Measurements from ENCODE around the gene PCMT1.

PCMT1 gene

DNA sequence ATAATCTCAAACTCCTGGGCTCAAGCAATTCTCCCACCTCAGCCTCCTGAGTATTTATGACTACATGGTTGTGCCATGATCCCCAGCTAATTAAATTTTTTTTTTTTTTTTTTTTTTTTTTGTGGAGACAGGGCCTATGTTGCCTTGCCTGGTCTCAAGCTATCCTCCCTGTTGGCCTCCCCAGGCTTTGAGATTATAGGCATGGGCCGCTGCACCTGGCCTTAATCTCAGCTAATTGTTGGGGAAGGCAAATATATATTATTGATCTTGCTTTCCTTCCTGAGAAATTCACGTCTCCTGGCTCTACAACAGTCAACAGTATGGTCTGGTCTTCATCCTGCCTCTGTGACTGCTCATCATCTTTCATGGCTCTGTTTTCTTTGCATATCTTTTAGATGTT lies 20.1 kb downstream of the PCMT1 start:
- TF ChIP-seq CTCF (IDR thresholded peaks at IDR 0.05; ENCODE audit: insufficient read depth, low read length, missing control alignments), result no peak
- POLR2A ChIA-PET, result no interaction called here
- H3K4me3 ChIP-seq (ENCODE audit: low read depth, low read length), result no peak overlapping the region
- CTCF ChIA-PET, result no interaction called here
- DNase-seq (ENCODE audit: low read depth, low spot score), result no peak

GRCh38 chr6:149771185-149771584 lies 21.6 kb downstream of the PCMT1 start:
- no peak for TF ChIP-seq CTCF (IDR thresholded peaks at IDR 0.05; ENCODE audit: insufficient read depth, low read length, missing control alignments)
- H3K4me3 ChIP-seq (ENCODE audit: low read depth, low read length), result no peak overlapping the region
- no peak for DNase-seq (ENCODE audit: low read depth, low spot score)
- POLR2A ChIA-PET, result no interaction called here
- CTCF ChIA-PET, result interaction anchor here (1.7 kb wide), 1 partner anchor 30 kb away, joined by 3 read pairs; no protein-coding TSS in a partner anchor

DNA sequence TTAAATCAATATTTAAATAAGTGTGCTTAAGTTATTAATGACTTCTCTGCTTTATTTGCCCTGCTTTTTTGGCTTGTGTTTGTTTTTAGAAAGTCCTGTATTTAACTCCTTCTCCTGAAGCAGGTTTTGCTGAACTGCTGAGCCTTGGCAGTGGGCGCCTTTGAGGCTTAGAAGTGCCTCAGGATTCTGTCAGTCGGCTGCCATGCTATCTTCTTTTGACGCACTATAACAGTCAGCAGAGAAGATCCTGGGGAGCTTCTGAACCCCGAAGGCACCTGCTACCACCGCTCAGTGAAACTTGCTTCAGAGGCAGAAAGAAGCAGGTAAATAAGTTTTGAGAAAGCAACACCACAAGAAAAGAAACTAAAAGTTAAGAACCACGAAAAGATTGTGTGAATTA lies 22.4 kb downstream of the PCMT1 start:
- no peak for DNase-seq (ENCODE audit: low read depth, low spot score)
- ChIA-PET CTCF (interaction anchor here (1.6 kb wide), 1 partner anchor 18 kb away, joined by 3 read pairs; no protein-coding TSS in a partner anchor), POLR2A (no interaction called here)
- TF ChIP-seq CTCF (IDR thresholded peaks at IDR 0.05; ENCODE audit: insufficient read depth, low read length, missing control alignments), result no peak
- H3K4me3 ChIP-seq (ENCODE audit: low read depth, low read length), result no peak overlapping the region

- ChIA-PET POLR2A (no interaction called here), CTCF (no interaction called here)
- DNase-seq (ENCODE audit: low read depth, low spot score), result no peak
- no peak overlapping the region for H3K4me3 ChIP-seq (ENCODE audit: low read depth, low read length)
- TF ChIP-seq CTCF (IDR thresholded peaks at IDR 0.05; ENCODE audit: insufficient read depth, low read length, missing control alignments), result no peak
These were observed 28.1 kb downstream of the PCMT1 start for GRCh38 chr6:149777624-149778023.

- ChIA-PET POLR2A (no interaction called here), CTCF (no interaction called here)
- DNase-seq (ENCODE audit: low read depth, low spot score), result no peak
- no peak overlapping the region for H3K4me3 ChIP-seq (ENCODE audit: low read depth, low read length)
- TF ChIP-seq CTCF (IDR thresholded peaks at IDR 0.05; ENCODE audit: insufficient read depth, low read length, missing control alignments), result no peak
These were observed 30.1 kb downstream of the PCMT1 start for GRCh38 chr6:149779644-149779963.

GRCh38 chr6:149781715-149782114 lies 32.2 kb downstream of the PCMT1 start:
- no peak for DNase-seq (ENCODE audit: low read depth, low spot score)
- H3K4me3 ChIP-seq (ENCODE audit: low read depth, low read length), result no peak overlapping the region
- ChIA-PET POLR2A (no interaction called here), CTCF (no interaction called here)
- no peak for TF ChIP-seq CTCF (IDR thresholded peaks at IDR 0.05; ENCODE audit: insufficient read depth, low read length, missing control alignments)

All from AG04449 (cell line).